GM23338 (cell line): Measurements from ENCODE around the gene S100A8.

ENCODE experiments used
- CTCF ChIP-seq, 2 experiments: fragments of 200-600 bp in 1 of 2; sonication (generic) in 1 of 2; conservative IDR thresholded peaks; 2 replicates each; pipeline versions ENCODE4 v1.5.1 to v1.6.1; 2016 to 2017; ENCODE audit warnings: antibody characterized with exemption in 2 of 2, low read depth in 2 of 2, mild to moderate bottlenecking in 2 of 2, moderate library complexity in 1 of 2
- EZH2 ChIP-seq: fragments of 200-600 bp; sonication (generic); IDR thresholded peaks from one replicate; pipeline ENCODE4 v1.8.0; 2017; ENCODE audit warnings: antibody characterized with exemption, mild to moderate bottlenecking, low read depth; ENCODE audit not compliant: unreplicated experiment
- EZH2phosphoT487 ChIP-seq: fragments of 200-600 bp; sonication (generic); IDR thresholded peaks from one replicate; pipeline ENCODE4 v1.8.1; 2018; ENCODE audit warnings: antibody characterized with exemption; ENCODE audit not compliant: unreplicated experiment
- NANOG ChIP-seq: IDR thresholded peaks from 2 replicates; pipeline ENCODE4 v1.6.1; 2016; ENCODE audit warnings: antibody characterized with exemption, borderline replicate concordance
- POLR2AphosphoS5 ChIP-seq: IDR thresholded peaks from 2 replicates; pipeline ENCODE4 v1.6.1; 2016; ENCODE audit warnings: antibody characterized with exemption, low read depth

GRCh38 chr1:153384958-153385580 is 5.8 kb downstream of the S100A8 start:
- TF ChIP-seq POLR2AphosphoS5, result no peak
- TF ChIP-seq CTCF (conservative IDR thresholded peaks at IDR 0.05; ENCODE audit: low read depth in 2 of 2), result no peak
- TF ChIP-seq EZH2, result no peak
- no peak for TF ChIP-seq EZH2phosphoT487
- no peak for TF ChIP-seq NANOG
